K562 treated with DMSO at 1 percent for 24 hours (cell line): ENCODE measurements around the gene ABCC9. TPM values are rescaled to one million over a fixed set of nuclear protein-coding genes. Genes with fewer than 3 reads are reported as not detected.

Experiments used
- total RNA-seq: library from RNA; unstranded; fragments of 300-600 nt; gene quantifications from 2 replicates; pipeline ENCODE4 v1.2.3, GENCODE V29; 2022; ENCODE audit warnings: low read depth; ENCODE audit not compliant: insufficient read depth

The ABCC9 gene
- total RNA-seq, result 0.47 and 0.51 TPM in 2 replicates

GRCh38 chr12:21940549-21941505 lies at the start of gene ABCC9:
ABCC9 (minus strand) TSS chr12:21941426; CDS start chr12:21936674, 4,752 bp downstream.

DNA sequence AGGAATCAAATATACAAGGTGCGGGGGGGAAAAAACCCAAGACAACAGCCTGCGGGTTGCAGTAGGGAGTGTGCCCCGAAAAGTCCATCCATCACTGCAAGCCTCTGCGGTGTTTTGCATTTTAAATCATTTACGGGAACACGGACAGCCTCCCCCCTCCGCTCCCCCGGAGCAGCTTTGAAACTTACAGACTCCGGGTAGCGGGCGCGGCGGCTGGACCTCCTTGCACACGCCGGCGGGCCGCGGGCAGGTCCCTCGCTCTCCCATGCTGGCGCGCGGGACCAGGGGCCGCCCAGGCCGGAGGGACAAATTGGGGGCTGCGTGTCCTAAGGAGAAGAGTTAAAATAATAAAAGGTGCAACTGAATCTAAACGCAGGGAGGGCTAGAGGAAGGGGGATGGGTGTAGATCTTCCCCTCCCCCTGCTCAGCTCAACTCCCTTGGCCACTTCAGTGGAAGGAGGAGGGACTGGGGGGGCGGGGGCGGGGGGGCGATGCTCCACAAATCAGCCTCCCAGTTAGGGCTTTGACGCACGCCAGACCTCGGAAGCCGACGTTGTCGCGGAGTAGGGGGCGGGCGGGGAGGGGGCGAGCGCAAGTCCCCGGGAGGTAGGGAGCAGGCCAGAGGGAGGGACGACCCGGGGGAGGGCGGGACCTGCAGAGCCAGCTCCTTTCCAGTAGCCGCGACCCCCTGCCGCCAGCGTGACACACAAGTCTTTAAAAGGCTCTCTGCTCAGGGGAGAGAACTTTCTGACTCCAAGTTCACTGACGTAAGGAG lies 166.7 kb downstream of the ABCC9 start, which contains the start of gene KCNJ8:
Gene KCNJ8, minus strand, starts transcription at position 349 of the 775 bp plus-strand sequence. CDS start 1,090 bp downstream, outside the sequence.

Other genes starting within 250 kb of the ABCC9 start
- 0.43 and 1.2 TPM in 2 replicates for gene KCNJ8, start 166.7 kb downstream of the ABCC9 start, total RNA-seq
- 34.8 and 45.6 TPM in 2 replicates for gene CMAS, start 104.8 kb upstream of the ABCC9 start, total RNA-seq